ENCODE measurements around the gene OR2L5. TPM values are rescaled to one million over a fixed set of nuclear protein-coding genes. Genes with fewer than 3 reads are reported as not detected.

OR2L5 gene
- polyA plus RNA-seq, 1 donor from 2014 or later, result not detected

GRCh38 chr1:248009681-248010080, 3.8 kb upstream of the OR2L5 start:
- H4K20me1 ChIP-seq (ENCODE audit: insufficient read depth), result no peaks in the 10 kb centered on the region

GRCh38 chr1:248015803-248016202, 2.3 kb downstream of the OR2L5 start:
- no peaks in the 10 kb centered on the region for H3K36me3 ChIP-seq (ENCODE audit: insufficient read depth, low read length)
- no peaks in the 10 kb centered on the region for H4K20me1 ChIP-seq (ENCODE audit: insufficient read depth)
- no peak overlapping the region for H2AFZ ChIP-seq (ENCODE audit: low read depth, low read length)
- H3K79me2 ChIP-seq (replicated peaks; ENCODE audit: insufficient read depth, low read length), result no peaks in the 10 kb centered on the region
- no peak overlapping the region for H3K27ac ChIP-seq (ENCODE audit: low read length)
- H3K4me2 ChIP-seq (ENCODE audit: low read length), result no peak overlapping the region
- H3K27me3 ChIP-seq (ENCODE audit: insufficient read depth, low read depth, low read length), result no peaks in the 10 kb centered on the region
- no peaks in the 10 kb centered on the region for H3K9me2 ChIP-seq (ENCODE audit: insufficient read depth, low read length)
- H3K9me3 ChIP-seq (ENCODE audit: low read length), result no peaks in the 10 kb centered on the region
- no peaks in the 10 kb centered on the region for H3F3A ChIP-seq (ENCODE audit: insufficient read depth, low read length, poor library complexity, severe bottlenecking)
- H3K9ac ChIP-seq (ENCODE audit: low read length), result no peak overlapping the region
- no peak overlapping the region for H3K4me3 ChIP-seq (ENCODE audit: low read length)
- TF ChIP-seq EP300 (conservative IDR thresholded peaks at IDR 0.05; ENCODE audit: poor library complexity, severe bottlenecking), result no peak
- no peak for TF ChIP-seq POLR2AphosphoS5 (IDR thresholded peaks at IDR 0.05)
- no peak for TF ChIP-seq EZH2 (IDR thresholded peaks at IDR 0.05; ENCODE audit: borderline replicate concordance, insufficient read depth, low read length, poor library complexity, severe bottlenecking)
- TF ChIP-seq SMC3 (conservative IDR thresholded peaks at IDR 0.05; ENCODE audit: poor library complexity), result no peak
- TF ChIP-seq CTCF (IDR thresholded peaks at IDR 0.05; ENCODE audit: poor library complexity, severe bottlenecking), result no peak
- no peak for TF ChIP-seq MXI1 (conservative IDR thresholded peaks at IDR 0.05; ENCODE audit: poor library complexity, severe bottlenecking)
- TF ChIP-seq REST (IDR thresholded peaks at IDR 0.05; ENCODE audit: borderline replicate concordance), result no peak

More at GRCh38 chr1:248009681-248010080, 3.8 kb upstream of the OR2L5 start:
- Histone ChIP-seq H3K4me3 (ENCODE audit: low read length) (no peak overlapping the region), H3K9me2 (ENCODE audit: insufficient read depth, low read length) (no peaks in the 10 kb centered on the region), H3K27me3 (ENCODE audit: insufficient read depth, low read depth, low read length) (no peaks in the 10 kb centered on the region), H2AFZ (ENCODE audit: low read depth, low read length) (no peak overlapping the region), H3F3A (ENCODE audit: insufficient read depth, low read length, poor library complexity, severe bottlenecking) (no peaks in the 10 kb centered on the region), H3K9ac (ENCODE audit: low read length) (no peak overlapping the region), H3K36me3 (ENCODE audit: insufficient read depth, low read length) (no peaks in the 10 kb centered on the region), H3K27ac (ENCODE audit: low read length) (no peak overlapping the region), H3K79me2 (replicated peaks; ENCODE audit: insufficient read depth, low read length) (no peaks in the 10 kb centered on the region), H3K4me2 (ENCODE audit: low read length) (no peak overlapping the region), H3K9me3 (ENCODE audit: low read length) (peaks cover 11% of the 10 kb centered on the region)
- TF ChIP-seq CTCF (IDR thresholded peaks at IDR 0.05; ENCODE audit: poor library complexity, severe bottlenecking) (no peak), EZH2 (IDR thresholded peaks at IDR 0.05; ENCODE audit: borderline replicate concordance, insufficient read depth, low read length, poor library complexity, severe bottlenecking) (no peak), REST (IDR thresholded peaks at IDR 0.05; ENCODE audit: borderline replicate concordance) (no peak), TAF1 (IDR thresholded peaks at IDR 0.05; ENCODE audit: low read depth) (no peak), SMC3 (conservative IDR thresholded peaks at IDR 0.05; ENCODE audit: poor library complexity) (no peak)
